Forelimb muscle (tissue), 1 donor: Measurements from ENCODE around the gene SAMD13. TPM values are rescaled to one million over a fixed set of nuclear protein-coding genes. Genes with fewer than 3 reads are reported as not detected.

ENCODE experiments used
- DNase-seq: peaks from one replicate; pipeline ENCODE4 v3.0.0-alpha.2; 2013; ENCODE audit warnings: low read depth
- polyA plus RNA-seq: library from polyadenylated mRNA; unstranded; fragments of 120-200 nt; gene quantifications from one replicate; pipeline ENCODE4 v1.2.1, GENCODE V29; 2013; ENCODE audit not compliant: insufficient read length

The SAMD13 gene
- polyA plus RNA-seq, 1 donor: 10.4 TPM

- no peak for DNase-seq
Measured at GRCh38 chr1:84344286-84344685, 42.8 kb downstream of the SAMD13 start.

- no peak for DNase-seq
Measured at GRCh38 chr1:84345220-84345619, 43.7 kb downstream of the SAMD13 start.

- DNase-seq: no peak
Measured at GRCh38 chr1:84347271-84347931, 45.9 kb downstream of the SAMD13 start.

GRCh38 chr1:84347932-84348555 is 46.5 kb downstream of the SAMD13 start:
- DNase-seq: no peak

- no peak for DNase-seq
Measured at GRCh38 chr1:84348759-84349158, 47.3 kb downstream of the SAMD13 start.

GRCh38 chr1:84350104-84350503 is 48.6 kb downstream of the SAMD13 start:
- no peak for DNase-seq

GRCh38 chr1:84350550-84350949 is 49.0 kb downstream of the SAMD13 start:
- DNase-seq: no peak

GRCh38 chr1:84352298-84353106 is 51.0 kb downstream of the SAMD13 start:
- DNase-seq: no peak

- DNase-seq: no peak
Measured at GRCh38 chr1:84353695-84354094, 52.2 kb downstream of the SAMD13 start.

- no peak for DNase-seq
Measured at GRCh38 chr1:84355556-84355955, 54.0 kb downstream of the SAMD13 start.

- DNase-seq: no peak
Measured at GRCh38 chr1:84356881-84357280, 55.4 kb downstream of the SAMD13 start.

GRCh38 chr1:84358695-84359094 is 57.2 kb downstream of the SAMD13 start:
- DNase-seq: no peak

GRCh38 chr1:84360316-84360715 is 58.8 kb downstream of the SAMD13 start:
- no peak for DNase-seq

- no peak for DNase-seq
Measured at GRCh38 chr1:84361796-84362195, 60.3 kb downstream of the SAMD13 start.

GRCh38 chr1:84363019-84363418 is 61.5 kb downstream of the SAMD13 start:
- no peak for DNase-seq

GRCh38 chr1:84363622-84364021 is 62.1 kb downstream of the SAMD13 start:
- DNase-seq: no peak

- DNase-seq: no peak
Measured at GRCh38 chr1:84365225-84366221, 64.0 kb downstream of the SAMD13 start.

GRCh38 chr1:84366786-84367185 is 65.3 kb downstream of the SAMD13 start:
- DNase-seq: no peak

- DNase-seq: no peak
Measured at GRCh38 chr1:84367219-84367618, 65.7 kb downstream of the SAMD13 start.

- DNase-seq: no peak
Measured at GRCh38 chr1:84368441-84368840, 66.9 kb downstream of the SAMD13 start.

GRCh38 chr1:84370266-84370665 is 68.8 kb downstream of the SAMD13 start:
- no peak for DNase-seq
